Chondrocyte (in vitro differentiated cells): ENCODE measurements around the gene MMP20. TPM values are rescaled to one million over a fixed set of nuclear protein-coding genes. Genes with fewer than 3 reads are reported as not detected.

ENCODE experiments used
- DNase-seq: peaks from one replicate; pipeline ENCODE4 v3.0.0; 2021; ENCODE audit warnings: mixed read lengths, low spot score
- H3K27ac Mint-ChIP-seq: one replicate; pipeline ENCODE4 v1.8.0; 2021; ENCODE audit warnings: mild to moderate bottlenecking, moderate library complexity, mixed read lengths; ENCODE audit not compliant: unreplicated experiment
- H3K27me3 Mint-ChIP-seq: 2 replicates; pipeline ENCODE4 v1.8.0; 2021; ENCODE audit warnings: low read depth, mixed read lengths
- H3K36me3 Mint-ChIP-seq: 2 replicates; pipeline ENCODE4 v1.8.0; 2021; ENCODE audit warnings: low read depth, mixed read lengths
- H3K4me1 Mint-ChIP-seq: 2 replicates; pipeline ENCODE4 v1.8.0; 2021; ENCODE audit warnings: low read depth, mild to moderate bottlenecking, mixed read lengths
- H3K4me3 Mint-ChIP-seq: one replicate; pipeline ENCODE4 v1.8.0; 2021; ENCODE audit warnings: mild to moderate bottlenecking, moderate library complexity, mixed read lengths; ENCODE audit not compliant: unreplicated experiment
- H3K9me3 Mint-ChIP-seq: 2 replicates; pipeline ENCODE4 v1.8.0; 2021; ENCODE audit warnings: low read depth, mixed read lengths
- CTCF ChIP-seq: fragments of 200-600 bp; sonication (generic); IDR thresholded peaks from 2 replicates; pipeline ENCODE4 v1.5.0; 2021; ENCODE audit warnings: antibody characterized with exemption, mild to moderate bottlenecking, moderate library complexity
- total RNA-seq: library from RNA; stranded (reverse); gene quantifications from 3 replicates; pipeline ENCODE4 v1.2.1, GENCODE V29; 2021

MMP20 gene
- total RNA-seq, 1 donor from 2014 or later = not detected

GRCh38 chr11:102623998-102624397, 1.1 kb downstream of the MMP20 start:
- no peak for DNase-seq
- H3K27me3 Mint-ChIP-seq = no peaks in the 10 kb centered on the region
- no peak overlapping the region for H3K4me3 Mint-ChIP-seq
- H3K4me1 Mint-ChIP-seq = peaks cover 14% of the 10 kb centered on the region
- no peak for TF ChIP-seq CTCF
- H3K36me3 Mint-ChIP-seq = no peaks in the 10 kb centered on the region
- no peaks in the 10 kb centered on the region for H3K9me3 Mint-ChIP-seq
- H3K27ac Mint-ChIP-seq = no peak overlapping the region

GRCh38 chr11:102623128-102623527, 2.0 kb downstream of the MMP20 start:
- Mint-ChIP-seq H3K4me1 (peaks cover 14% of the 10 kb centered on the region), H3K36me3 (no peaks in the 10 kb centered on the region)
- no peak for TF ChIP-seq CTCF

GRCh38 chr11:102622258-102622657, 2.9 kb downstream of the MMP20 start:
- H3K4me3 Mint-ChIP-seq = no peak overlapping the region
- no peak overlapping the region for H3K27ac Mint-ChIP-seq
- no peak for TF ChIP-seq CTCF
- peaks cover 14% of the 10 kb centered on the region for H3K4me1 Mint-ChIP-seq
- DNase-seq = no peak
- no peaks in the 10 kb centered on the region for H3K9me3 Mint-ChIP-seq
- H3K27me3 Mint-ChIP-seq = no peaks in the 10 kb centered on the region
- H3K36me3 Mint-ChIP-seq = no peaks in the 10 kb centered on the region

More at GRCh38 chr11:102623128-102623527, 2.0 kb downstream of the MMP20 start:
- Mint-ChIP-seq H3K27ac (no peak overlapping the region), H3K4me3 (no peak overlapping the region), H3K9me3 (no peaks in the 10 kb centered on the region), H3K27me3 (no peaks in the 10 kb centered on the region)
- DNase-seq = no peak

- Mint-ChIP-seq H3K4me1 (peaks cover 12% of the 10 kb centered on the region), H3K36me3 (no peaks in the 10 kb centered on the region), H3K4me3 (no peak overlapping the region), H3K27me3 (no peaks in the 10 kb centered on the region), H3K9me3 (no peaks in the 10 kb centered on the region), H3K27ac (peak overlapping the region; percentile 78)
- DNase-seq = no peak
- no peak for TF ChIP-seq CTCF
These were observed 4.1 kb downstream of the MMP20 start for GRCh38 chr11:102620818-102621561.

- Mint-ChIP-seq H3K27ac (peak overlapping the region; percentile 78), H3K4me1 (peaks cover 16% of the 10 kb centered on the region), H3K36me3 (no peaks in the 10 kb centered on the region), H3K9me3 (no peaks in the 10 kb centered on the region), H3K27me3 (no peaks in the 10 kb centered on the region), H3K4me3 (no peak overlapping the region)
- no peak for TF ChIP-seq CTCF
- DNase-seq = no peak
These were observed 5.0 kb downstream of the MMP20 start for GRCh38 chr11:102620179-102620578.
